ENCODE measurements around the gene OCIAD2. TPM values are rescaled to one million over a fixed set of nuclear protein-coding genes. Genes with fewer than 3 reads are reported as not detected.
A peak's percentile ranks its signal among the peaks of the same experiment; 100 is the strongest.

The OCIAD2 gene, protein sequence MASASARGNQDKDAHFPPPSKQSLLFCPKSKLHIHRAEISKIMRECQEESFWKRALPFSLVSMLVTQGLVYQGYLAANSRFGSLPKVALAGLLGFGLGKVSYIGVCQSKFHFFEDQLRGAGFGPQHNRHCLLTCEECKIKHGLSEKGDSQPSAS
- 10 to 100 TPM in 1 of 2 donors, 1 to 10 TPM in 1; 8.5 to 12.2 TPM for total RNA-seq
- 100 to 1,000 TPM in 1 of 2 donors, 10 to 100 TPM in 1; 40.8 to 159 TPM for polyA plus RNA-seq

DNA sequence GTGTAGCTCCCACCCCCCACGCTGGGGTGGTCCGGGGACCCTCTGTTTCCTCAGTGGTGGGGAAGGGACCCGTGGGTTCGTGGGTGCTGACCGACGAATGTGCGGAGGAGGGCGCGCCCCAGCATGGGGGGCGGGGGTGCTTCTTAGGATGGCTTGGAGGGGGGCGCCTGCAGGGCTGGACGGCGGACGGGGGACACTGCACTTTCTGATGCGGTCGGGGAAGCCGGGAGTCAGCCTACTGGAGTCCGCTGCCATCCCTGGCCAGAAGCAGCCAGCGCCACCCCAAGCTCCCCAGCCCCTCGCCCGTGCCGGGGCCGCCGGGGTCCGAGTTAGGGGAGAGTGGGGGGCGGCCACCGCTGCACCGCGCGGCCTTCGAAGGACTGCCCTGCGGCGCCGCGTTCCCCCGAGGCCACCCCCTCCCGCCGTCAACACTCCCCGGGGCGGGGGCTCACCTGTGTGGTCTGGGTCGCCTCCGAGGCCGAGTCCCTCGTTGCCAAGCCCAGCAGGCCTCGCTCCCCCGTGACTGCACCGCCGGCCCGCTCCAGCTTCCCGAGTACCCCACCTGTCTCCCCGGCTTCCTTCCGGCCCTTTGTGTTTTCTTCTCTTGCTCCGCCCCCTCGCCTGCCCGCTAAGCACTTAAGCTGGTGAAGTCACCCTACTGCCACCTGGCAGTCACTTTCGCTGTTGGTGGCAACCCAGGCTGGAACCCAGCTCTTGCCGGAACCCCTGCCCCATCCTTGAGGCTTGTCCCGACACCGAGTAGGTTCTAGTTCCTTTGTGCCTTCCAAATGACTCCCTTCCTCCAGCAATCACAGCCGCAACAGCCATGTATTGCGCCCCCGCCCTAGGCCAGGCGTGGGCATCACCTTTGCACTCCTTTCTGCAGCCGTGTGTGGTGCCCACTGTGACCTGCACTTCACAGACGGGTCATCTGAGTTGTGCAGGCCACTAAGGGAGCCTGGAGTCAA is at the start of gene OCIAD2:
Gene OCIAD2, minus strand, starts transcription at position 569 of the 968 bp plus-strand sequence. CDS start 2,225 bp downstream, outside the sequence.
- Histone ChIP-seq H3K9ac (ENCODE audit: low read depth in 1 of 2, low read length in 2 of 2) (peak within 1 kb of the TSS in 1 of 2 donors; percentile 69), H3K27me3 (ENCODE audit: control insufficient read depth in 4 of 4, insufficient read depth in 4 of 4, low read length in 3 of 4) (no peaks in the 10 kb centered on the region), H3K4me3 (ENCODE audit: low read depth in 1 of 3, low read length in 3 of 3) (peak within 1 kb of the TSS; percentile 76 to 84 (median 78)), H3K9me3 (ENCODE audit: control insufficient read depth in 4 of 4, low read length in 3 of 4) (no peaks in the 10 kb centered on the region), H3K4me1 (ENCODE audit: control insufficient read depth in 4 of 4, insufficient read depth in 4 of 4, low read length in 3 of 4) (peaks cover 7 to 26% (median 16%) of the 10 kb centered on the region in 4 donors), H3K27ac (ENCODE audit: low read depth in 1 of 2, low read length in 2 of 2) (peak within 1 kb of the TSS; percentile 68 to 81), H3K36me3 (ENCODE audit: control insufficient read depth in 4 of 4, insufficient read depth in 3 of 4, low read depth in 1 of 4, low read length in 3 of 4) (peaks cover 2 to 9% (median 6%) of the 10 kb centered on the region in 4 donors)
- DNase-seq (ENCODE audit: low spot score) = peak; percentile 44
- WGBS = 8% methylated on average over 65 of the region's 65 CpGs
- TF ChIP-seq YY1 (IDR thresholded peaks at IDR 0.05) = no peak
- TF ChIP-seq, protein P1, sequence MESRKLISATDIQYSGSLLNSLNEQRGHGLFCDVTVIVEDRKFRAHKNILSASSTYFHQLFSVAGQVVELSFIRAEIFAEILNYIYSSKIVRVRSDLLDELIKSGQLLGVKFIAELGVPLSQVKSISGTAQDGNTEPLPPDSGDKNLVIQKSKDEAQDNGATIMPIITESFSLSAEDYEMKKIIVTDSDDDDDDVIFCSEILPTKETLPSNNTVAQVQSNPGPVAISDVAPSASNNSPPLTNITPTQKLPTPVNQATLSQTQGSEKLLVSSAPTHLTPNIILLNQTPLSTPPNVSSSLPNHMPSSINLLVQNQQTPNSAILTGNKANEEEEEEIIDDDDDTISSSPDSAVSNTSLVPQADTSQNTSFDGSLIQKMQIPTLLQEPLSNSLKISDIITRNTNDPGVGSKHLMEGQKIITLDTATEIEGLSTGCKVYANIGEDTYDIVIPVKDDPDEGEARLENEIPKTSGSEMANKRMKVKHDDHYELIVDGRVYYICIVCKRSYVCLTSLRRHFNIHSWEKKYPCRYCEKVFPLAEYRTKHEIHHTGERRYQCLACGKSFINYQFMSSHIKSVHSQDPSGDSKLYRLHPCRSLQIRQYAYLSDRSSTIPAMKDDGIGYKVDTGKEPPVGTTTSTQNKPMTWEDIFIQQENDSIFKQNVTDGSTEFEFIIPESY (IDR thresholded peaks at IDR 0.05) = no peak
- TF ChIP-seq, protein P2, sequence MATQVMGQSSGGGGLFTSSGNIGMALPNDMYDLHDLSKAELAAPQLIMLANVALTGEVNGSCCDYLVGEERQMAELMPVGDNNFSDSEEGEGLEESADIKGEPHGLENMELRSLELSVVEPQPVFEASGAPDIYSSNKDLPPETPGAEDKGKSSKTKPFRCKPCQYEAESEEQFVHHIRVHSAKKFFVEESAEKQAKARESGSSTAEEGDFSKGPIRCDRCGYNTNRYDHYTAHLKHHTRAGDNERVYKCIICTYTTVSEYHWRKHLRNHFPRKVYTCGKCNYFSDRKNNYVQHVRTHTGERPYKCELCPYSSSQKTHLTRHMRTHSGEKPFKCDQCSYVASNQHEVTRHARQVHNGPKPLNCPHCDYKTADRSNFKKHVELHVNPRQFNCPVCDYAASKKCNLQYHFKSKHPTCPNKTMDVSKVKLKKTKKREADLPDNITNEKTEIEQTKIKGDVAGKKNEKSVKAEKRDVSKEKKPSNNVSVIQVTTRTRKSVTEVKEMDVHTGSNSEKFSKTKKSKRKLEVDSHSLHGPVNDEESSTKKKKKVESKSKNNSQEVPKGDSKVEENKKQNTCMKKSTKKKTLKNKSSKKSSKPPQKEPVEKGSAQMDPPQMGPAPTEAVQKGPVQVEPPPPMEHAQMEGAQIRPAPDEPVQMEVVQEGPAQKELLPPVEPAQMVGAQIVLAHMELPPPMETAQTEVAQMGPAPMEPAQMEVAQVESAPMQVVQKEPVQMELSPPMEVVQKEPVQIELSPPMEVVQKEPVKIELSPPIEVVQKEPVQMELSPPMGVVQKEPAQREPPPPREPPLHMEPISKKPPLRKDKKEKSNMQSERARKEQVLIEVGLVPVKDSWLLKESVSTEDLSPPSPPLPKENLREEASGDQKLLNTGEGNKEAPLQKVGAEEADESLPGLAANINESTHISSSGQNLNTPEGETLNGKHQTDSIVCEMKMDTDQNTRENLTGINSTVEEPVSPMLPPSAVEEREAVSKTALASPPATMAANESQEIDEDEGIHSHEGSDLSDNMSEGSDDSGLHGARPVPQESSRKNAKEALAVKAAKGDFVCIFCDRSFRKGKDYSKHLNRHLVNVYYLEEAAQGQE (IDR thresholded peaks at IDR 0.05) = peak; percentile 37
- no peak for TF ChIP-seq EGR1 (IDR thresholded peaks at IDR 0.05; ENCODE audit: low read depth in 2 of 2)
- TF ChIP-seq, protein P3, sequence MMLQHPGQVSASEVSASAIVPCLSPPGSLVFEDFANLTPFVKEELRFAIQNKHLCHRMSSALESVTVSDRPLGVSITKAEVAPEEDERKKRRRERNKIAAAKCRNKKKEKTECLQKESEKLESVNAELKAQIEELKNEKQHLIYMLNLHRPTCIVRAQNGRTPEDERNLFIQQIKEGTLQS (IDR thresholded peaks at IDR 0.05) = no peak
- TF ChIP-seq JUND (IDR thresholded peaks at IDR 0.05) = peak in 1 of 2 donors; percentile 29
- TF ChIP-seq, protein P4, sequence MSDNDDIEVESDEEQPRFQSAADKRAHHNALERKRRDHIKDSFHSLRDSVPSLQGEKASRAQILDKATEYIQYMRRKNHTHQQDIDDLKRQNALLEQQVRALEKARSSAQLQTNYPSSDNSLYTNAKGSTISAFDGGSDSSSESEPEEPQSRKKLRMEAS (IDR thresholded peaks at IDR 0.05) = no peak
- peak; percentile 64 to 73 for TF ChIP-seq RAD21 (IDR thresholded peaks at IDR 0.05)
- TF ChIP-seq RXRA (IDR thresholded peaks at IDR 0.05) = peak in 1 of 2 donors; percentile 17
- TF ChIP-seq GABPA (IDR thresholded peaks at IDR 0.05 in 1 of 2, conservative IDR thresholded peaks at IDR 0.05 in 1 of 2) = no peak
- TF ChIP-seq, protein P5, sequence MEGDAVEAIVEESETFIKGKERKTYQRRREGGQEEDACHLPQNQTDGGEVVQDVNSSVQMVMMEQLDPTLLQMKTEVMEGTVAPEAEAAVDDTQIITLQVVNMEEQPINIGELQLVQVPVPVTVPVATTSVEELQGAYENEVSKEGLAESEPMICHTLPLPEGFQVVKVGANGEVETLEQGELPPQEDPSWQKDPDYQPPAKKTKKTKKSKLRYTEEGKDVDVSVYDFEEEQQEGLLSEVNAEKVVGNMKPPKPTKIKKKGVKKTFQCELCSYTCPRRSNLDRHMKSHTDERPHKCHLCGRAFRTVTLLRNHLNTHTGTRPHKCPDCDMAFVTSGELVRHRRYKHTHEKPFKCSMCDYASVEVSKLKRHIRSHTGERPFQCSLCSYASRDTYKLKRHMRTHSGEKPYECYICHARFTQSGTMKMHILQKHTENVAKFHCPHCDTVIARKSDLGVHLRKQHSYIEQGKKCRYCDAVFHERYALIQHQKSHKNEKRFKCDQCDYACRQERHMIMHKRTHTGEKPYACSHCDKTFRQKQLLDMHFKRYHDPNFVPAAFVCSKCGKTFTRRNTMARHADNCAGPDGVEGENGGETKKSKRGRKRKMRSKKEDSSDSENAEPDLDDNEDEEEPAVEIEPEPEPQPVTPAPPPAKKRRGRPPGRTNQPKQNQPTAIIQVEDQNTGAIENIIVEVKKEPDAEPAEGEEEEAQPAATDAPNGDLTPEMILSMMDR (IDR thresholded peaks at IDR 0.05; ENCODE audit: low read depth, low read length, missing input control) = peak; percentile 19
- TF ChIP-seq FOXA1 (IDR thresholded peaks at IDR 0.05) = no peak
- no peak for TF ChIP-seq HNF4G (IDR thresholded peaks at IDR 0.05)
- peak; percentile 37 to 47 for TF ChIP-seq HNF4A (conservative IDR thresholded peaks at IDR 0.05)
